K562 (cell line): ENCODE measurements around the gene RHOA. TPM values are rescaled to one million over a fixed set of nuclear protein-coding genes. Genes with fewer than 3 reads are reported as not detected.

Experiments
- ATF7 ChIP-seq: fragments of 450-650 bp; IDR thresholded peaks from 2 replicates; pipeline ENCODE4 v1.7.1; 2014; ENCODE audit warnings: mild to moderate bottlenecking, moderate library complexity
- BHLHE40 ChIP-seq: IDR thresholded peaks from 2 replicates; pipeline ENCODE4 v1.6.1; 2011; ENCODE audit warnings: low read length, improper control_type of control experiment
- CEBPB ChIP-seq: fragments of 450-650 bp; IDR thresholded peaks from 2 replicates; pipeline ENCODE4 v1.6.1; 2016; ENCODE audit warnings: missing genetic modification characterization, missing compliant biosample characterization
- DMBX1 ChIP-seq: fragments of 250-450 bp; sonication (Bioruptor Pico); IDR thresholded peaks from 2 replicates; pipeline ENCODE4 v1.8.0; 2022; ENCODE audit warnings: inconsistent platforms, mild to moderate bottlenecking, moderate library complexity, borderline replicate concordance
- HMG20B ChIP-seq: fragments of 250-450 bp; sonication (Bioruptor Pico); IDR thresholded peaks from 2 replicates; pipeline ENCODE4 v1.5.0; 2021; ENCODE audit warnings: mild to moderate bottlenecking
- HSF4 ChIP-seq: fragments of 250-450 bp; sonication (Bioruptor Pico); IDR thresholded peaks from 2 replicates; pipeline ENCODE4 v2.1.2; 2022; ENCODE audit warnings: mild to moderate bottlenecking, moderate library complexity, borderline replicate concordance
- JUN ChIP-seq, 2 experiments: sonication (generic) in 1 of 2; formaldehyde crosslinking in 1 of 2; IDR thresholded peaks; 2 replicates each; pipeline versions ENCODE4 v1.6.1 to v1.8.0; 2012 to 2022; ENCODE audit warnings: borderline replicate concordance in 2 of 2, mild to moderate bottlenecking in 2 of 2, improper control_type of control experiment in 1 of 2, low read depth in 1 of 2, low read length in 1 of 2, missing genetic modification reagents in 1 of 2
- LEF1 ChIP-seq: fragments of 450-650 bp; IDR thresholded peaks from 2 replicates; pipeline ENCODE4 v1.6.1; 2016; ENCODE audit warnings: mild to moderate bottlenecking
- MYC ChIP-seq, 2 experiments: fragments of 250-450 bp in 1 of 2; sonication (Bioruptor Pico) in 1 of 2; IDR thresholded peaks; 2 replicates each; pipeline versions ENCODE4 v1.5.1 to v1.6.1; 2012 to 2021; ENCODE audit warnings: low read depth in 2 of 2, borderline replicate concordance in 1 of 2, improper control_type of control experiment in 1 of 2, low read length in 1 of 2, mild to moderate bottlenecking in 1 of 2, moderate library complexity in 1 of 2
- TEAD4 ChIP-seq, 2 experiments: sonication (generic) in 1 of 2; formaldehyde crosslinking in 1 of 2; IDR thresholded peaks; 2 replicates each; pipeline versions ENCODE4 v1.6.1 to v1.8.0; 2012 to 2022; ENCODE audit warnings: borderline replicate concordance in 1 of 2, inconsistent platforms in 1 of 2, low read length in 1 of 2, mild to moderate bottlenecking in 1 of 2, missing genetic modification reagents in 1 of 2
- THRAP3 ChIP-seq: fragments of 450-650 bp; IDR thresholded peaks from 2 replicates; pipeline ENCODE4 v1.6.1; 2016; ENCODE audit warnings: mild to moderate bottlenecking, inconsistent platforms, borderline replicate concordance
- ZNF140 ChIP-seq: fragments of 250-450 bp; sonication (Bioruptor Pico); IDR thresholded peaks from 2 replicates; pipeline ENCODE4 v1.8.0; 2021; ENCODE audit warnings: moderate library complexity, mild to moderate bottlenecking, inconsistent platforms
- ZNF589 ChIP-seq: fragments of 200-800 bp; sonication (Bioruptor generic); IDR thresholded peaks from 2 replicates; pipeline ENCODE4 v1.6.1; 2016; ENCODE audit warnings: low read depth, missing genetic modification characterization, missing compliant biosample characterization
- ZNF766 ChIP-seq: fragments of 200-800 bp; sonication (Bioruptor generic); conservative IDR thresholded peaks from 2 replicates; pipeline ENCODE4 v1.6.1; 2016; ENCODE audit warnings: missing genetic modification characterization, missing compliant biosample characterization
- polyA plus RNA-seq, 8 experiments: library from polyadenylated mRNA; depleted of rRNA in 4 of 8; stranded (reverse) in 5 of 8; unstranded in 3 of 8; fragments of >200 nt; fragmentation: Nextera tagmentation in 2 of 8; fragmentation: Illumina TruSeq in 1 of 8; extraction: Ambion mirVana in 2 of 8; extraction: Trizol in 1 of 8; gene quantifications; 2 replicates each; pipeline versions ENCODE4 v1.2.1 to v1.2.3, GENCODE V29; 2011 to 2014; ENCODE audit warnings: inconsistent platforms in 1 of 8, missing spikeins in 1 of 8
- total RNA-seq, 7 experiments: library from RNA; depleted of rRNA in 6 of 7; stranded (reverse); fragments of >200 nt in 6 of 7; fragmentation: Illumina TruSeq in 2 of 7; extraction: Trizol in 2 of 7; gene quantifications; 2 replicates each; pipeline versions ENCODE4 v1.2.1 to v1.2.3, GENCODE V29; 2011 to 2021; ENCODE audit warnings: low replicate concordance in 1 of 7
- TF ChIP-seq, protein P1 (sequence below): fragments of 250-450 bp; sonication (Bioruptor Pico); IDR thresholded peaks from 2 replicates; pipeline ENCODE4 v1.8.0; 2021; ENCODE audit warnings: borderline replicate concordance, mild to moderate bottlenecking, moderate library complexity; ENCODE audit not compliant: poor library complexity, severe bottlenecking
- TF ChIP-seq, protein P2 (sequence below): sonication (generic); formaldehyde crosslinking; IDR thresholded peaks from 2 replicates; pipeline ENCODE4 v1.8.0; 2023; ENCODE audit warnings: mild to moderate bottlenecking, missing genetic modification reagents
- TF ChIP-seq, protein P3 (sequence below), 2 experiments: fragments of 200-800 bp in 1 of 2; sonication (Bioruptor generic) in 1 of 2; sonication (generic) in 1 of 2; formaldehyde crosslinking in 1 of 2; IDR thresholded peaks in 1 of 2; conservative IDR thresholded peaks in 1 of 2; 2 replicates each; pipeline versions ENCODE4 v1.5.0 to v1.6.1; 2016 to 2020; ENCODE audit warnings: missing compliant biosample characterization in 1 of 2, missing genetic modification characterization in 1 of 2, missing genetic modification reagents in 1 of 2
- TF ChIP-seq, protein P4 (sequence below): fragments of 450-650 bp; IDR thresholded peaks from 2 replicates; pipeline ENCODE4 v1.6.1; 2016; ENCODE audit warnings: mild to moderate bottlenecking

Gene RHOA
- total and polyA plus RNA-seq, 9 of the 15 experiments (the other 6 are each of a cell fraction or from before 2014, with no cell fraction given): 136 to 540 (median 236) TPM

DNA sequence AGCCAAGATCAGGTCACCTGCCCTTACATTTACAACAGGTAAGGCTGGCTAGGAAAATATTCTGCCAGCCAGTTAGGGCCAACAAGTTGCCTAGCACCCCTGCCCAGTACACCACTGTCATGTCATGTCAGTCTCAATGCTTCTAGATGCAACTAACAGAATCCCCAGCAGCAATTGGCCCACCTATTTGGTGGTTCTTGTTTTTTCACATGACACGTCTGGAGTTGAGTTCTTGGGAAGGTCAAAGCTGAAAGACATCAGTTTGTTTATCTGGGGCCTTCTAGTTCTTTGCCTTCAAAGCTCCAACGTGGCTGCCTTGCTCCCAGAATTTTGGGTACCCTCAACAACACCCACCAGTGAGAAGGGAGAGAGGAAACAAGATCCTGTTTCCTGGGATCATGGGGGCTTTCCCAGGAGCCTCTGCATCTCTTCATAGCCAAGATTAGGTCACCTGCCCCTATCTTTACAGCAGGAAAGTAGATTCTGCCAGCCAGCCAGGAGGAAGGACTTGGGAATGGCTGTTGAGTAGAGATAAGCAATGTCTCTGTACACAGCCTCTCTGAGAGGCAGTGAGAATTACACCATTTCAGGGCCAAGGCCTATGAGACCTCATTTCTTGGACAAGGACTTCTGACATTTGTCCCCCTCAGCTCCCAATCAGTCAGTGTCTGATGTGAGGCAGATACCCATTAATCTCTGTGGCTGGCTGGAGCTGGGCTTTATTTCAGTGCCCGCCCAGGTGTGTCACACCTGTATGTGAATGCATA lies 62.2 kb downstream of the RHOA start (continued):
- peak; percentile 79 for TF ChIP-seq LEF1
- peak; percentile 69; the same call in 1 of the 2 replicates for TF ChIP-seq BHLHE40
- TF ChIP-seq THRAP3: no peak
- no peak for TF ChIP-seq HMG20B (CRISPR knock-in tag)
- TF ChIP-seq, protein P1, sequence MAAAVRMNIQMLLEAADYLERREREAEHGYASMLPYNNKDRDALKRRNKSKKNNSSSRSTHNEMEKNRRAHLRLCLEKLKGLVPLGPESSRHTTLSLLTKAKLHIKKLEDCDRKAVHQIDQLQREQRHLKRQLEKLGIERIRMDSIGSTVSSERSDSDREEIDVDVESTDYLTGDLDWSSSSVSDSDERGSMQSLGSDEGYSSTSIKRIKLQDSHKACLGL (CRISPR knock-in tag): no peak
- TF ChIP-seq ZNF766 (CRISPR knock-in tag): peak; percentile 64
- peak; percentile 21; the same call in 1 of the 2 replicates for TF ChIP-seq MYC (IDR thresholded peaks at IDR 0.05; ENCODE audit: low read depth, low read length)
- no peak for TF ChIP-seq MYC (CRISPR knock-in tag; IDR thresholded peaks at IDR 0.05; ENCODE audit: borderline replicate concordance, low read depth)
- peak; percentile 77 for TF ChIP-seq CEBPB (tag)
- peak; percentile 71 for TF ChIP-seq ZNF589 (CRISPR knock-in tag)
- TF ChIP-seq ATF7: peak; percentile 83
- TF ChIP-seq ZNF140 (CRISPR knock-in tag): 0 out of 2 replicates have a peak, but pooled peaks have one; percentile 15
- 0 out of 2 replicates have a peak, but pooled peaks have one; percentile 15 for TF ChIP-seq HSF4 (CRISPR knock-in tag)
- TF ChIP-seq, protein P2, sequence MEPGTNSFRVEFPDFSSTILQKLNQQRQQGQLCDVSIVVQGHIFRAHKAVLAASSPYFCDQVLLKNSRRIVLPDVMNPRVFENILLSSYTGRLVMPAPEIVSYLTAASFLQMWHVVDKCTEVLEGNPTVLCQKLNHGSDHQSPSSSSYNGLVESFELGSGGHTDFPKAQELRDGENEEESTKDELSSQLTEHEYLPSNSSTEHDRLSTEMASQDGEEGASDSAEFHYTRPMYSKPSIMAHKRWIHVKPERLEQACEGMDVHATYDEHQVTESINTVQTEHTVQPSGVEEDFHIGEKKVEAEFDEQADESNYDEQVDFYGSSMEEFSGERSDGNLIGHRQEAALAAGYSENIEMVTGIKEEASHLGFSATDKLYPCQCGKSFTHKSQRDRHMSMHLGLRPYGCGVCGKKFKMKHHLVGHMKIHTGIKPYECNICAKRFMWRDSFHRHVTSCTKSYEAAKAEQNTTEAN (CRISPR knock-in tag): no peak
- TF ChIP-seq, protein P3, sequence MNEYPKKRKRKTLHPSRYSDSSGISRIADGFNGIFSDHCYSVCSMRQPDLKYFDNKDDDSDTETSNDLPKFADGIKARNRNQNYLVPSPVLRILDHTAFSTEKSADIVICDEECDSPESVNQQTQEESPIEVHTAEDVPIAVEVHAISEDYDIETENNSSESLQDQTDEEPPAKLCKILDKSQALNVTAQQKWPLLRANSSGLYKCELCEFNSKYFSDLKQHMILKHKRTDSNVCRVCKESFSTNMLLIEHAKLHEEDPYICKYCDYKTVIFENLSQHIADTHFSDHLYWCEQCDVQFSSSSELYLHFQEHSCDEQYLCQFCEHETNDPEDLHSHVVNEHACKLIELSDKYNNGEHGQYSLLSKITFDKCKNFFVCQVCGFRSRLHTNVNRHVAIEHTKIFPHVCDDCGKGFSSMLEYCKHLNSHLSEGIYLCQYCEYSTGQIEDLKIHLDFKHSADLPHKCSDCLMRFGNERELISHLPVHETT (CRISPR knock-in tag; conservative IDR thresholded peaks at IDR 0.05 in 1 of 2, IDR thresholded peaks at IDR 0.05 in 1 of 2): peak in 1 of 2 experiments; percentile 80; a peak in 1 of 4 replicates
- 0 out of 2 replicates have a peak, but pooled peaks have one; percentile 66 for TF ChIP-seq DMBX1
- TF ChIP-seq TEAD4 (IDR thresholded peaks at IDR 0.05; ENCODE audit: low read length): peak; percentile 96
- TF ChIP-seq TEAD4 (CRISPR knock-in tag; IDR thresholded peaks at IDR 0.05; ENCODE audit: borderline replicate concordance): no peak
- TF ChIP-seq JUN (IDR thresholded peaks at IDR 0.05; ENCODE audit: borderline replicate concordance, low read depth, low read length): 0 out of 2 replicates have a peak, but pooled peaks have one; percentile 21
- no peak for TF ChIP-seq JUN (CRISPR knock-in tag; IDR thresholded peaks at IDR 0.05; ENCODE audit: borderline replicate concordance)
- TF ChIP-seq, protein P4, sequence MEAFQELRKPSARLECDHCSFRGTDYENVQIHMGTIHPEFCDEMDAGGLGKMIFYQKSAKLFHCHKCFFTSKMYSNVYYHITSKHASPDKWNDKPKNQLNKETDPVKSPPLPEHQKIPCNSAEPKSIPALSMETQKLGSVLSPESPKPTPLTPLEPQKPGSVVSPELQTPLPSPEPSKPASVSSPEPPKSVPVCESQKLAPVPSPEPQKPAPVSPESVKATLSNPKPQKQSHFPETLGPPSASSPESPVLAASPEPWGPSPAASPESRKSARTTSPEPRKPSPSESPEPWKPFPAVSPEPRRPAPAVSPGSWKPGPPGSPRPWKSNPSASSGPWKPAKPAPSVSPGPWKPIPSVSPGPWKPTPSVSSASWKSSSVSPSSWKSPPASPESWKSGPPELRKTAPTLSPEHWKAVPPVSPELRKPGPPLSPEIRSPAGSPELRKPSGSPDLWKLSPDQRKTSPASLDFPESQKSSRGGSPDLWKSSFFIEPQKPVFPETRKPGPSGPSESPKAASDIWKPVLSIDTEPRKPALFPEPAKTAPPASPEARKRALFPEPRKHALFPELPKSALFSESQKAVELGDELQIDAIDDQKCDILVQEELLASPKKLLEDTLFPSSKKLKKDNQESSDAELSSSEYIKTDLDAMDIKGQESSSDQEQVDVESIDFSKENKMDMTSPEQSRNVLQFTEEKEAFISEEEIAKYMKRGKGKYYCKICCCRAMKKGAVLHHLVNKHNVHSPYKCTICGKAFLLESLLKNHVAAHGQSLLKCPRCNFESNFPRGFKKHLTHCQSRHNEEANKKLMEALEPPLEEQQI: peak; percentile 61; the same call in 1 of the 2 replicates
